SK-N-SH treated with all-trans-retinoic acid at 6 μM for 48 hours (cell line): ENCODE results near the gene SYNE1.

Source experiments
- ATAC-seq: fragments of 200-7000 bp; cut with Tn5 transposase; 3 replicates; pipeline ENCODE4 v1.9.1; 2020; ENCODE audit warnings: mild to moderate bottlenecking, moderate library complexity
- ARNTL ChIP-seq: fragments of 450-650 bp; formaldehyde crosslinking; IDR thresholded peaks from 2 replicates; pipeline ENCODE4 v1.5.0; 2020; ENCODE audit warnings: low read depth, mild to moderate bottlenecking, moderate library complexity, borderline replicate concordance
- BACH2 ChIP-seq: fragments of 250-450 bp; sonication (Bioruptor Pico); IDR thresholded peaks from 2 replicates; pipeline ENCODE4 v1.9.0; 2021; ENCODE audit warnings: mild to moderate bottlenecking, borderline replicate concordance
- CREB5 ChIP-seq: fragments of 250-450 bp; sonication (Bioruptor Pico); IDR thresholded peaks from 2 replicates; pipeline ENCODE4 v1.5.1; 2020; ENCODE audit warnings: low read depth, mild to moderate bottlenecking, moderate library complexity
- CSDC2 ChIP-seq: fragments of 250-450 bp; sonication (Bioruptor Pico); IDR thresholded peaks from 2 replicates; pipeline ENCODE4 v1.5.0; 2020; ENCODE audit warnings: mild to moderate bottlenecking, moderate library complexity
- CSRNP3 ChIP-seq: fragments of 250-450 bp; sonication (Bioruptor Pico); IDR thresholded peaks from 2 replicates; pipeline ENCODE4 v1.5.1; 2021; ENCODE audit warnings: mild to moderate bottlenecking, moderate library complexity
- GLIS3 ChIP-seq: fragments of 250-450 bp; sonication (Bioruptor Pico); IDR thresholded peaks from 2 replicates; pipeline ENCODE4 v1.5.0; 2020; ENCODE audit warnings: mild to moderate bottlenecking, moderate library complexity
- ISL1 ChIP-seq: fragments of 250-450 bp; sonication (Bioruptor Pico); IDR thresholded peaks from 2 replicates; pipeline ENCODE4 v2.1.2; 2022; ENCODE audit warnings: mild to moderate bottlenecking, moderate library complexity
- OSR1 ChIP-seq: fragments of 250-450 bp; sonication (Bioruptor Pico); IDR thresholded peaks from 2 replicates; pipeline ENCODE4 v1.8.0; 2022; ENCODE audit warnings: moderate library complexity, mild to moderate bottlenecking, inconsistent platforms
- PATZ1 ChIP-seq: fragments of 250-450 bp; sonication (Bioruptor Pico); IDR thresholded peaks from 2 replicates; pipeline ENCODE4 v1.8.0; 2020; ENCODE audit warnings: mild to moderate bottlenecking, moderate library complexity, borderline replicate concordance
- POU6F1 ChIP-seq: fragments of 250-450 bp; sonication (Bioruptor Pico); IDR thresholded peaks from 2 replicates; pipeline ENCODE4 v1.8.0; 2021; ENCODE audit warnings: low read depth, mild to moderate bottlenecking, moderate library complexity, borderline replicate concordance
- PPARA ChIP-seq: fragments of 250-450 bp; sonication (Bioruptor Pico); IDR thresholded peaks from 2 replicates; pipeline ENCODE4 v1.5.0; 2020; ENCODE audit warnings: mild to moderate bottlenecking, borderline replicate concordance
- RARB ChIP-seq: fragments of 250-450 bp; sonication (Bioruptor Pico); IDR thresholded peaks from 2 replicates; pipeline ENCODE4 v1.8.0; 2021; ENCODE audit warnings: mild to moderate bottlenecking, moderate library complexity
- SNAI2 ChIP-seq: fragments of 250-450 bp; sonication (Bioruptor Pico); IDR thresholded peaks from 2 replicates; pipeline ENCODE4 v1.5.0; 2020; ENCODE audit warnings: mild to moderate bottlenecking, moderate library complexity
- TOX ChIP-seq: fragments of 250-450 bp; sonication (Bioruptor Pico); IDR thresholded peaks from 2 replicates; pipeline ENCODE4 v1.8.0; 2021; ENCODE audit warnings: mild to moderate bottlenecking, moderate library complexity, borderline replicate concordance
- TSHZ2 ChIP-seq: fragments of 250-450 bp; sonication (Bioruptor Pico); IDR thresholded peaks from 2 replicates; pipeline ENCODE4 v1.5.0; 2020; ENCODE audit warnings: mild to moderate bottlenecking, moderate library complexity
- ZFP3 ChIP-seq: fragments of 250-450 bp; sonication (Bioruptor Pico); IDR thresholded peaks from 2 replicates; pipeline ENCODE4 v1.5.0; 2020; ENCODE audit warnings: mild to moderate bottlenecking, moderate library complexity
- ZFP30 ChIP-seq: fragments of 450-650 bp; formaldehyde crosslinking; IDR thresholded peaks from 2 replicates; pipeline ENCODE4 v1.5.0; 2022; ENCODE audit warnings: mild to moderate bottlenecking, moderate library complexity
- ZNF565 ChIP-seq: fragments of 450-650 bp; formaldehyde crosslinking; conservative IDR thresholded peaks from 2 replicates; pipeline ENCODE4 v1.5.0; 2020; ENCODE audit warnings: low read depth, mild to moderate bottlenecking, moderate library complexity
- ZNF70 ChIP-seq: fragments of 450-650 bp; formaldehyde crosslinking; IDR thresholded peaks from 2 replicates; pipeline ENCODE4 v1.5.0; 2020; ENCODE audit warnings: mild to moderate bottlenecking, moderate library complexity
- ZNF8 ChIP-seq: fragments of 450-650 bp; formaldehyde crosslinking; IDR thresholded peaks from 2 replicates; pipeline ENCODE4 v1.5.0; 2020; ENCODE audit warnings: mild to moderate bottlenecking, moderate library complexity

SYNE1 gene

GRCh38 chr6:152353440-152353839, 283.7 kb downstream of the SYNE1 start:
- TF ChIP-seq GLIS3 (CRISPR knock-in tag), result no peak
- TF ChIP-seq ZFP30 (CRISPR knock-in tag), result no peak
- no peak for TF ChIP-seq ZNF70 (CRISPR knock-in tag)
- no peak for TF ChIP-seq ARNTL (CRISPR knock-in tag)
- TF ChIP-seq ZFP3 (CRISPR knock-in tag), result no peak
- no peak for TF ChIP-seq PATZ1 (CRISPR knock-in tag)
- no peak for TF ChIP-seq ZNF8 (CRISPR knock-in tag)
- TF ChIP-seq CSDC2 (CRISPR knock-in tag), result no peak
- TF ChIP-seq ZNF565 (CRISPR knock-in tag), result no peak
- TF ChIP-seq OSR1 (CRISPR knock-in tag), result no peak
- no peak for TF ChIP-seq ISL1 (CRISPR knock-in tag)
- TF ChIP-seq BACH2 (CRISPR knock-in tag), result no peak
- TF ChIP-seq PPARA (CRISPR knock-in tag), result no peak
- TF ChIP-seq CREB5 (CRISPR knock-in tag), result no peak
- no peak for TF ChIP-seq POU6F1
- no peak for ATAC-seq

GRCh38 chr6:152351742-152352141, 285.4 kb downstream of the SYNE1 start:
- TF ChIP-seq TOX (CRISPR knock-in tag) (no peak), ZNF565 (CRISPR knock-in tag) (no peak), TSHZ2 (CRISPR knock-in tag) (no peak), BACH2 (CRISPR knock-in tag) (no peak), CSRNP3 (CRISPR knock-in tag) (no peak), ISL1 (CRISPR knock-in tag) (no peak), ZNF8 (CRISPR knock-in tag) (no peak), PPARA (CRISPR knock-in tag) (no peak), SNAI2 (CRISPR knock-in tag) (no peak), CREB5 (CRISPR knock-in tag) (no peak), RARB (CRISPR knock-in tag) (no peak), GLIS3 (CRISPR knock-in tag) (no peak), POU6F1 (no peak)
- ATAC-seq, result no peak
